ENCODE data around the gene FAM83B.

GRCh38 chr6:54899986-54900385 lies 53.4 kb downstream of the FAM83B start:
- TF ChIP-seq ZNF232 (CRISPR knock-in tag; IDR thresholded peaks at IDR 0.05) (no peak), FOXJ3 (CRISPR knock-in tag; IDR thresholded peaks at IDR 0.05; ENCODE audit: borderline replicate concordance) (no peak), NR2C2 (CRISPR knock-in tag; IDR thresholded peaks at IDR 0.05) (no peak), CTCF (IDR thresholded peaks at IDR 0.05) (no peak)
